Activated T-cell treated with anti-CD3 and anti-CD28 coated beads, Interleukin-2, amount 50 U/mL, for 72 hours (primary cell): ENCODE measurements around the gene PYGM. TPM values are rescaled to one million over a fixed set of nuclear protein-coding genes. Genes with fewer than 3 reads are reported as not detected.

Experiments
- ATAC-seq, 2 donors: fragments of 150-1000 bp; cut with Tn5 transposase; replicated peaks in 1 of 2; 2 replicates each; pipeline ENCODE4 v1.10.0; 2021; ENCODE audit warnings: moderate library complexity in 2 of 2, mild to moderate bottlenecking in 1 of 2
- DNase-seq, 2 donors: peaks; one replicate each; pipeline ENCODE4 v3.0.0; 2021 to 2022; ENCODE audit warnings: mixed read lengths in 1 of 2
- H3K27ac Mint-ChIP-seq: one replicate; pipeline ENCODE4 v1.8.0; 2022; ENCODE audit warnings: mild to moderate bottlenecking, moderate library complexity, mixed read lengths
- H3K27me3 Mint-ChIP-seq: one replicate; pipeline ENCODE4 v1.8.0; 2022; ENCODE audit warnings: low read depth, mixed read lengths
- H3K36me3 Mint-ChIP-seq, 2 donors: one replicate each; pipeline ENCODE4 v1.8.0; 2022; ENCODE audit warnings: mixed read lengths in 2 of 2, mild to moderate bottlenecking in 1 of 2; ENCODE audit not compliant: insufficient read depth in 2 of 2
- H3K4me1 Mint-ChIP-seq: one replicate; pipeline ENCODE4 v1.8.0; 2022; ENCODE audit warnings: low read depth, mixed read lengths
- H3K4me3 Mint-ChIP-seq, 2 donors: one replicate each; pipeline ENCODE4 v1.8.0; 2022; ENCODE audit warnings: mild to moderate bottlenecking in 2 of 2, mixed read lengths in 2 of 2, moderate library complexity in 2 of 2
- H3K9me3 Mint-ChIP-seq, 2 donors: one replicate each; pipeline ENCODE4 v1.8.0; 2022; ENCODE audit warnings: mixed read lengths in 2 of 2
- total RNA-seq, 2 donors: library from RNA; stranded (reverse); gene quantifications; one replicate each; pipeline ENCODE4 v1.2.3, GENCODE V29; 2022

The PYGM gene
- total RNA-seq, 2 donors from 2014 or later = 4.0 to 4.5 TPM

- DNase-seq = no peak
- Mint-ChIP-seq H3K4me1 (no peaks in the 10 kb centered on the region), H3K9me3 (no peaks in the 10 kb centered on the region), H3K36me3 (peaks cover 0 to 2% of the 10 kb centered on the region in 2 donors), H3K27me3 (no peaks in the 10 kb centered on the region), H3K27ac (no peak overlapping the region), H3K4me3 (no peak overlapping the region)
- ATAC-seq = no peak
These were observed 8.2 kb downstream of the PYGM start for GRCh38 chr11:64751580-64751979.

- H3K36me3 Mint-ChIP-seq = peaks cover 0 to 2% of the 10 kb centered on the region in 2 donors
- H3K4me3 Mint-ChIP-seq = no peak overlapping the region
- ATAC-seq (no peak), DNase-seq (no peak)
- no peaks in the 10 kb centered on the region for H3K9me3 Mint-ChIP-seq
- H3K27me3 Mint-ChIP-seq = no peaks in the 10 kb centered on the region
- H3K4me1 Mint-ChIP-seq = no peaks in the 10 kb centered on the region
- no peak overlapping the region for H3K27ac Mint-ChIP-seq
These were observed 8.6 kb downstream of the PYGM start for GRCh38 chr11:64751136-64751535.

- H3K27ac Mint-ChIP-seq = no peak overlapping the region
- H3K4me1 Mint-ChIP-seq = peaks cover under 1% of the 10 kb centered on the region
- H3K36me3 Mint-ChIP-seq = peaks cover 0 to 2% of the 10 kb centered on the region in 2 donors
- no peak overlapping the region for H3K4me3 Mint-ChIP-seq
- ATAC-seq (no peak), DNase-seq (no peak)
- H3K9me3 Mint-ChIP-seq = no peaks in the 10 kb centered on the region
- H3K27me3 Mint-ChIP-seq = no peaks in the 10 kb centered on the region
These were observed 9.3 kb downstream of the PYGM start for GRCh38 chr11:64750361-64751054.

GRCh38 chr11:64747961-64748665, 11.7 kb downstream of the PYGM start:
- H3K36me3 Mint-ChIP-seq = peaks cover 1 to 2% of the 10 kb centered on the region in 2 donors
- no peaks in the 10 kb centered on the region for H3K9me3 Mint-ChIP-seq
- H3K27me3 Mint-ChIP-seq = peaks cover 9% of the 10 kb centered on the region
- no peak for ATAC-seq
- no peak for DNase-seq
- H3K27ac Mint-ChIP-seq = no peak overlapping the region
- H3K4me3 Mint-ChIP-seq = no peak overlapping the region
- H3K4me1 Mint-ChIP-seq = peaks cover 15% of the 10 kb centered on the region

- no peak for ATAC-seq
- H3K9me3 Mint-ChIP-seq = no peaks in the 10 kb centered on the region
- H3K27me3 Mint-ChIP-seq = peaks cover 9% of the 10 kb centered on the region
- peaks cover 0 to 1% of the 10 kb centered on the region in 2 donors for H3K36me3 Mint-ChIP-seq
- H3K27ac Mint-ChIP-seq = no peak overlapping the region
- DNase-seq = no peak
- H3K4me3 Mint-ChIP-seq = peak overlapping the region in 1 of 2 donors; percentile 20
- H3K4me1 Mint-ChIP-seq = peaks cover 22% of the 10 kb centered on the region
These were observed 13.3 kb downstream of the PYGM start for GRCh38 chr11:64746486-64746885.

GRCh38 chr11:64745521-64746328, 14.0 kb downstream of the PYGM start:
- no peaks in the 10 kb centered on the region for H3K9me3 Mint-ChIP-seq
- DNase-seq (peak; percentile 75 to 82), ATAC-seq (peak; percentile 47 to 61)
- H3K36me3 Mint-ChIP-seq = peaks cover 0 to 1% of the 10 kb centered on the region in 2 donors
- H3K4me3 Mint-ChIP-seq = peak overlapping the region; percentile 92 to 96
- peaks cover 22% of the 10 kb centered on the region for H3K4me1 Mint-ChIP-seq
- H3K27me3 Mint-ChIP-seq = peaks cover 9% of the 10 kb centered on the region
- H3K27ac Mint-ChIP-seq = peak overlapping the region; percentile 45

- H3K4me1 Mint-ChIP-seq = peaks cover 28% of the 10 kb centered on the region
- no peaks in the 10 kb centered on the region for H3K9me3 Mint-ChIP-seq
- peak overlapping the region; percentile 45 for H3K27ac Mint-ChIP-seq
- DNase-seq (peak; percentile 71 to 73), ATAC-seq (peak; percentile 22 to 27)
- peaks cover 9% of the 10 kb centered on the region for H3K27me3 Mint-ChIP-seq
- peak overlapping the region; percentile 92 to 96 for H3K4me3 Mint-ChIP-seq
- peaks cover 0 to 1% of the 10 kb centered on the region in 2 donors for H3K36me3 Mint-ChIP-seq
These were observed 14.6 kb downstream of the PYGM start for GRCh38 chr11:64745189-64745520.

- ATAC-seq (peak; percentile 2), DNase-seq (peak; percentile 42 to 46)
- Mint-ChIP-seq H3K4me3 (peak overlapping the region; percentile 96 to 97), H3K27ac (no peak overlapping the region), H3K4me1 (peaks cover 29% of the 10 kb centered on the region), H3K27me3 (peaks cover 9% of the 10 kb centered on the region), H3K36me3 (peaks cover 0 to 1% of the 10 kb centered on the region in 2 donors), H3K9me3 (no peaks in the 10 kb centered on the region)
These were observed 15.1 kb downstream of the PYGM start for GRCh38 chr11:64744544-64745188.

GRCh38 chr11:64743591-64744543, 15.9 kb downstream of the PYGM start, which contains the start of gene RASGRP2:
Gene RASGRP2, minus strand, starts transcription at chr11:64744142. Its CDS starts 1,276 bp downstream, at chr11:64742866.
- peaks cover 0 to 1% of the 10 kb centered on the region in 2 donors for H3K36me3 Mint-ChIP-seq
- peak within 1 kb of the TSS; percentile 96 to 97 for H3K4me3 Mint-ChIP-seq
- DNase-seq (peak; percentile 84 to 93), ATAC-seq (peak; percentile 53 to 58)
- no peaks in the 10 kb centered on the region for H3K9me3 Mint-ChIP-seq
- peaks cover 9% of the 10 kb centered on the region for H3K27me3 Mint-ChIP-seq
- peaks cover 33% of the 10 kb centered on the region for H3K4me1 Mint-ChIP-seq
- H3K27ac Mint-ChIP-seq = peak within 1 kb of the TSS; percentile 52

GRCh38 chr11:64742889-64743590, 16.7 kb downstream of the PYGM start:
- H3K27ac Mint-ChIP-seq = no peak overlapping the region
- H3K27me3 Mint-ChIP-seq = peaks cover 9% of the 10 kb centered on the region
- peaks cover 33% of the 10 kb centered on the region for H3K4me1 Mint-ChIP-seq
- H3K4me3 Mint-ChIP-seq = peak overlapping the region; percentile 92 to 97
- DNase-seq = peak; percentile 79 to 91
- ATAC-seq = peak; percentile 43 to 57
- peaks cover 0 to 1% of the 10 kb centered on the region in 2 donors for H3K36me3 Mint-ChIP-seq
- no peaks in the 10 kb centered on the region for H3K9me3 Mint-ChIP-seq

- peaks cover 0 to 1% of the 10 kb centered on the region in 2 donors for H3K36me3 Mint-ChIP-seq
- ATAC-seq (peak; percentile 3 to 12), DNase-seq (peak; percentile 39 to 45)
- H3K27me3 Mint-ChIP-seq = peaks cover 9% of the 10 kb centered on the region
- H3K4me1 Mint-ChIP-seq = peaks cover 33% of the 10 kb centered on the region
- no peaks in the 10 kb centered on the region for H3K9me3 Mint-ChIP-seq
- H3K27ac Mint-ChIP-seq = no peak overlapping the region
- peak overlapping the region; percentile 74 to 85 for H3K4me3 Mint-ChIP-seq
These were observed 17.5 kb downstream of the PYGM start for GRCh38 chr11:64742087-64742888.
